Colonic mucosa (tissue), 4 donors: Measurements from ENCODE around the gene NCOA7. TPM values are rescaled to one million over a fixed set of nuclear protein-coding genes. Genes with fewer than 3 reads are reported as not detected.

Source experiments
- DNase-seq: peaks from one replicate; pipeline ENCODE4 v3.0.0-alpha.2; 2020
- H3K27ac ChIP-seq: fragments of 200-600 bp; one replicate; pipeline ENCODE4 v1.8.0; 2021
- H3K27me3 ChIP-seq: fragments of 200-600 bp; one replicate; pipeline ENCODE4 v1.8.0; 2021
- H3K36me3 ChIP-seq: fragments of 200-600 bp; one replicate; pipeline ENCODE4 v1.8.0; 2021
- H3K4me1 ChIP-seq: fragments of 200-600 bp; one replicate; pipeline ENCODE4 v1.8.0; 2021; ENCODE audit warnings: mild to moderate bottlenecking
- H3K4me3 ChIP-seq: fragments of 200-600 bp; one replicate; pipeline ENCODE4 v1.8.0; 2021
- H3K9ac ChIP-seq, 2 donors: one replicate each; pipeline ENCODE4 v1.7.0; 2013; ENCODE audit warnings: control low read depth in 2 of 2, low read depth in 2 of 2, low read length in 2 of 2
- H3K9me3 ChIP-seq: fragments of 200-600 bp; one replicate; pipeline ENCODE4 v1.8.0; 2021
- intact Hi-C: fragments of 100-400 bp; cut with DNase I; formaldehyde crosslinking; loops from one replicate; pipeline ENCODE4 v1.14.1; 2022
- total RNA-seq, 2 donors: library from RNA; stranded (reverse); fragmentation: NEBNext Ultra II Directional in 1 of 2; extraction: Animal tissue kit (Norgen Biotek cat#: 25700) in 1 of 2; gene quantifications; one replicate each; pipeline ENCODE4 v1.2.1, GENCODE V29; 2021
- TF ChIP-seq, protein P1 (sequence below): fragments of 200-600 bp; IDR thresholded peaks from one replicate; pipeline ENCODE4 v1.8.0; 2022; ENCODE audit warnings: antibody characterized with exemption, mild to moderate bottlenecking
- donor health status: healthy.
- donor health status: DM: no; HTN: no; CAD: no.
- donor health status: DM: no; HTN: no; CAD: no.

Gene NCOA7
- total RNA-seq, 2 donors from 2014 or later: 24.9 to 59.3 TPM

DNA sequence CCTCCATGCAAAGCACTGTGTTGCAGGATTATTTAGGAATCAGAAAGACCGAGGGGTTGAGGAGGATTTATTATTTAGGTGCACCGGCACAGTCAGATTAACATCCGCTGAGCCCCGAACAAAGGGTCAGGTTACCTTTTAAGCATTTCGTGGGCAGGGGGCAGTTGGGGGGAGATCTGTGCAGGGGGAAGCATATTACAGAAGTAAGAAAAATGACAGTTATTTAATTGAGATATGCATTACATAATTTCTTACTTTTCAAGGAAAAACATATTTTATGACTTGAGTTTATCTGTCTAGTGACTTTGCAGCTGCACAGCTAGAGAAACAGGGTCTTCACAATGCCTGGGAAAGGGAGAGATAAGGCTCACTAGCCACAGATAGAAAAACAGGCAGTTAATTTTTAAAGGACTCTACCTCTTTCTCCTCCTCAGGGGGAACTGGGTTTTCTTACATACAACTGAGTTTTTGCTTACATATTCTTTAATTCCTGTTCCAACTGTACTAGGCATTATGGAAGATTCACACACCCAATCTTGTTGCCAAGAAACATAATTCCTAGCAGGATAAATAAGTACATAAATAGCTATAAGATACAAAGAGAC lies 164.1 kb downstream of the NCOA7 start:
- DNase-seq: no peak
- Histone ChIP-seq H3K9ac (no peak overlapping the region), H3K9me3 (no peaks in the 10 kb centered on the region), H3K36me3 (no peaks in the 10 kb centered on the region), H3K4me3 (no peak overlapping the region), H3K27ac (no peak overlapping the region), H3K4me1 (no peaks in the 10 kb centered on the region), H3K27me3 (no peaks in the 10 kb centered on the region)
- intact Hi-C loops: loop anchor here (10.0 kb wide), 1 partner anchor 650 kb away; the partner anchor contains the start of gene HDDC2
- TF ChIP-seq, protein P1, sequence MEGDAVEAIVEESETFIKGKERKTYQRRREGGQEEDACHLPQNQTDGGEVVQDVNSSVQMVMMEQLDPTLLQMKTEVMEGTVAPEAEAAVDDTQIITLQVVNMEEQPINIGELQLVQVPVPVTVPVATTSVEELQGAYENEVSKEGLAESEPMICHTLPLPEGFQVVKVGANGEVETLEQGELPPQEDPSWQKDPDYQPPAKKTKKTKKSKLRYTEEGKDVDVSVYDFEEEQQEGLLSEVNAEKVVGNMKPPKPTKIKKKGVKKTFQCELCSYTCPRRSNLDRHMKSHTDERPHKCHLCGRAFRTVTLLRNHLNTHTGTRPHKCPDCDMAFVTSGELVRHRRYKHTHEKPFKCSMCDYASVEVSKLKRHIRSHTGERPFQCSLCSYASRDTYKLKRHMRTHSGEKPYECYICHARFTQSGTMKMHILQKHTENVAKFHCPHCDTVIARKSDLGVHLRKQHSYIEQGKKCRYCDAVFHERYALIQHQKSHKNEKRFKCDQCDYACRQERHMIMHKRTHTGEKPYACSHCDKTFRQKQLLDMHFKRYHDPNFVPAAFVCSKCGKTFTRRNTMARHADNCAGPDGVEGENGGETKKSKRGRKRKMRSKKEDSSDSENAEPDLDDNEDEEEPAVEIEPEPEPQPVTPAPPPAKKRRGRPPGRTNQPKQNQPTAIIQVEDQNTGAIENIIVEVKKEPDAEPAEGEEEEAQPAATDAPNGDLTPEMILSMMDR: no peak

DNA sequence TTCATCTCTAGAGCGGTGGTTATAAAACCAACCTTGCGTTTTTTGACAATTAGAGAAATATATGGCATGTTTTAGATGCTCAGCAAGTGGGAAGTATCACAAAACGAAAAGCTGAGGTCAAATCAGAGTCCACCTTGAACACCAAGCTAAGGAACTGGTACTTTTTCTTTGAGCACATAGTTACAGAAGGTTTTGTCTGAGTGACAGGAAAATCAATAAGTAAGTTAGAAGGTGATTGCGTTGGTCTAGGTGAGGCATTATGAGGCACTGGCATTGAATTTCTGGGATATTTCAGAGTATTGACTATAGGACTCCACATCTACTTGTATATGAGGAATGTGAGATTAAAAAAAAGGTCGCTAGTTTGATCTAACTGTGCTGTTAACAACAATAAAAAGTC lies 165.2 kb downstream of the NCOA7 start:
- Histone ChIP-seq H3K27me3 (no peaks in the 10 kb centered on the region), H3K27ac (no peak overlapping the region), H3K9me3 (no peaks in the 10 kb centered on the region), H3K36me3 (no peaks in the 10 kb centered on the region), H3K4me3 (no peak overlapping the region), H3K4me1 (no peaks in the 10 kb centered on the region), H3K9ac (no peak overlapping the region)
- TF ChIP-seq, protein P1: no peak
- intact Hi-C loops: loop anchor here (2.0 to 10.0 kb wide), 2 partner anchors 175 to 651 kb away; partner anchors contain the start of gene HDDC2
- no peak for DNase-seq

DNA sequence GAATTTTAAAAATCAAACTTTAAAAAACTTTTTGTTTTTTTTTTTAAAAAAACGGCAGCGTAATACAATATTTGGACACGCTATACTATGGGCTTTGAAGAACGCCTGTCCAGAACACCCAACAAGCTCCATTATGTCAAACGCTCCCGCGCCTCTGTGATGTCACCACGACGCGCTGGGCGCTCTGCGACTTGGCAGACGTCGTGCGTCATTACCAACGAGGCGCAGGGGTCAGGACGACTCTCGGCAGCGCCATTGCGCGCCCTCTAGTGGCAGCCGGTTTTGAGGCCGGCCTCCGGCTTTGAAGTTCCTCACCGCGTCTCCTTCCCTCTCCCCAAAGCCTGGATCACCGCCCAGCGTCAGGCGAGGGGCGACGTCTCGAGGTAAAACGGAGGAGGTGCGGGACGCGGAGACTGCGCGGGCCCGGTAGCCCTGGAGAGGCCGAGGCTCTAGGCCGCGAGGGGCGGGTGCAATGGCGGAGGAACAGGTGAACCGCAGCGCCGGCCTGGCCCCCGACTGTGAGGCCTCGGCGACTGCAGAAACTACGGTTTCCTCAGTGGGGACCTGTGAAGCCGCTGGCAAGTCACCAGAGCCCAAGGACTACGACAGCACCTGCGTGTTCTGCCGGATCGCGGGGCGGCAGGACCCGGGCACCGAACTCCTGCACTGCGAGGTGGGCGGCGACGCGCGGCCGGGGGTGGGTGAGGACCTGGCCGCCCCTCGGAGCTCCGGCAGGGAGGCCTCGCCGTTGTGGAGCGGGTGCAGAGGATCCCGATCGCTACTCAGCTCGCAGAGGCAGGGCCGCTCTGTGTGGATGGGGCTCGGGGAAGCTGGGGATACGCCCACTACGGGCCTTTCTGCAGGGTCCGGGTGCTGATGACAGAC lies 166.0 kb downstream of the NCOA7 start, which contains the start of gene HINT3:
HINT3 (plus strand) TSS at position 265 of the 885 bp plus-strand sequence; CDS start at position 473, 208 bp downstream.
- Histone ChIP-seq H3K9me3 (no peaks in the 10 kb centered on the region), H3K4me3 (peak within 1 kb of the TSS; percentile 88), H3K27ac (peak within 1 kb of the TSS; percentile 95), H3K27me3 (no peaks in the 10 kb centered on the region), H3K9ac (peak within 1 kb of the TSS; percentile 90 to 91), H3K36me3 (no peaks in the 10 kb centered on the region), H3K4me1 (no peaks in the 10 kb centered on the region)
- peak; percentile 99 for DNase-seq
- TF ChIP-seq, protein P1: peak; percentile 99
- intact Hi-C loops: loop anchor here (2.0 to 10.0 kb wide), 2 partner anchors 176 to 652 kb away; partner anchors contain the start of gene HDDC2

DNA sequence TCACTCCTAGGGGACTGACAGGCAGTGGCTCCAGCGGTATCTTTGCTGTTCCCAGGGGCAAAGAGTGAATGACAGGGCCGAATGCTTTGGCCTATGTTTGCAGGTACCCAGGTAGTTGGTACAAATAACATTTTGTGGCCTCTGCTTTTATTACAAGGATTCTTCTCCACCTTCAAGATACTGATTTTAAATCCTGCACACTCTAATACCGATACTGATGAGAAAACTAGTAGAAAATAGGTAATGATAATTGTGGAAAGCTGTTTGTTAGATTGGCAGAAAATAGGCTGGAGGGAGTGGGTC lies 166.6 kb downstream of the NCOA7 start:
- no peaks in the 10 kb centered on the region for H3K4me1 ChIP-seq
- intact Hi-C loops: loop anchor here (2.0 to 10.0 kb wide), 2 partner anchors 177 to 653 kb away; partner anchors contain the start of gene HDDC2
- peak overlapping the region; percentile 95 for H3K27ac ChIP-seq
- H3K36me3 ChIP-seq: no peaks in the 10 kb centered on the region
- TF ChIP-seq, protein P1: no peak
- DNase-seq: no peak
- H3K27me3 ChIP-seq: no peaks in the 10 kb centered on the region
- H3K9me3 ChIP-seq: no peaks in the 10 kb centered on the region
- H3K4me3 ChIP-seq: peak overlapping the region; percentile 88
- H3K9ac ChIP-seq: peak overlapping the region; percentile 90 to 91

DNA sequence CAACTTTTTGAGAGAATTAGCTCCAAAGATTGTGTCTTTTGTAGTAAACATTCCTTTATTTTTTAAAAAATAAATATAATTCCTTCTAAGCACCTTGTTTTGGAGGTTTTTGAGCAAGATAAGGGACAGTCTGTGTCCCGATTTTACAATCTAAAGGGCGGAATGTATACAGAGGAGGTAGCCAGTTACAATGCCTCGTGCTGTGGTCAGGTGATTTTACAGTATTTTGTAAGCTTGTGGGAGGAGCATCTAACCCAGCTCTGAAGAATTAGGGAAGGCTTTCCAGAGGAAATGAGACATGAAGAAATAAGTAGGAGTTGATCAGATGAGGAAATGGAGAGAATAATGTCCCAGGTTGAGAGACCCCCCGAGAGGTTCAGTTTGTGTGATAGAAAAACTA lies 167.1 kb downstream of the NCOA7 start:
- Histone ChIP-seq H3K4me1 (no peaks in the 10 kb centered on the region), H3K9ac (peak overlapping the region in 1 of 2 donors; percentile 90)

More for the DNA sequence above, 167.1 kb downstream of the NCOA7 start:
- Histone ChIP-seq H3K27ac (peak overlapping the region; percentile 95), H3K27me3 (no peaks in the 10 kb centered on the region), H3K9me3 (no peaks in the 10 kb centered on the region), H3K4me3 (peak overlapping the region; percentile 88), H3K36me3 (no peaks in the 10 kb centered on the region)
- TF ChIP-seq, protein P1: no peak
- intact Hi-C loops: loop anchor here (2.0 to 10.0 kb wide), 2 partner anchors 177 to 653 kb away; partner anchors contain the start of gene HDDC2
- DNase-seq: peak; percentile 67
